PC-3 (cell line): Measurements from ENCODE around the gene TPT1.

ENCODE experiments used
- CTCF ChIP-seq: fragments of 300-600 bp; sonication (generic); conservative IDR thresholded peaks from 2 replicates; pipeline ENCODE4 v1.5.1; 2017; ENCODE audit warnings: antibody characterized with exemption, low read depth, mild to moderate bottlenecking, low read length
- EZH2 ChIP-seq: fragments of 300-600 bp; sonication (generic); IDR thresholded peaks from one replicate; pipeline ENCODE4 v1.6.1; 2017; ENCODE audit warnings: antibody characterized with exemption, mild to moderate bottlenecking, low read length; ENCODE audit not compliant: unreplicated experiment

- TF ChIP-seq CTCF (no peak), EZH2 (no peak)
Measured at GRCh38 chr13:45336025-45336800, 4.8 kb downstream of the TPT1 start.
